WTC11 (cell line): ENCODE data around the gene EHD4. TPM values are rescaled to one million over a fixed set of nuclear protein-coding genes. Genes with fewer than 3 reads are reported as not detected.

ENCODE experiments used
- ATAC-seq: fragments of 200-7000 bp; cut with Tn5 transposase; 2 replicates; pipeline ENCODE4 v1.10.0; 2021; ENCODE audit warnings: mild to moderate bottlenecking, moderate library complexity
- CTCF ChIA-PET: fragments of 300-600 bp; sonication (Branson Sonifier 250); formaldehyde crosslinking; loops from one replicate; lab custom pipeline; 2021; ENCODE audit warnings: antibody characterized with exemption; lab: Charles Lee
- POLR2A ChIA-PET: fragments of 350-600 bp; sonication (Branson Sonifier 250); formaldehyde crosslinking; loops from one replicate; lab custom pipeline; 2021; ENCODE audit warnings: antibody characterized with exemption; lab: Charles Lee
- DNase-seq: peaks from one replicate; pipeline ENCODE4 v3.0.0; 2021; ENCODE audit warnings: low spot score
- H3K27ac Mint-ChIP-seq: 2 replicates; pipeline ENCODE4 v1.8.0; 2021; ENCODE audit warnings: mixed read lengths
- H3K27me3 Mint-ChIP-seq: 2 replicates; pipeline ENCODE4 v1.8.0; 2021; ENCODE audit warnings: low read depth, mild to moderate bottlenecking, moderate library complexity, mixed read lengths
- H3K36me3 Mint-ChIP-seq: 2 replicates; pipeline ENCODE4 v1.8.0; 2021; ENCODE audit warnings: mixed read lengths
- H3K4me1 Mint-ChIP-seq: 2 replicates; pipeline ENCODE4 v1.8.0; 2022; ENCODE audit warnings: mixed read lengths
- H3K4me3 Mint-ChIP-seq: 2 replicates; pipeline ENCODE4 v1.8.0; 2021; ENCODE audit warnings: mild to moderate bottlenecking, moderate library complexity, mixed read lengths
- H3K9me3 Mint-ChIP-seq: 2 replicates; pipeline ENCODE4 v1.8.0; 2021; ENCODE audit warnings: mixed read lengths
- CBFB ChIP-seq: sonication (generic); formaldehyde crosslinking; IDR thresholded peaks from 2 replicates; pipeline ENCODE4 v1.8.1; 2022; ENCODE audit warnings: mild to moderate bottlenecking, low read depth, missing genetic modification reagents
- ELF4 ChIP-seq: sonication (generic); formaldehyde crosslinking; IDR thresholded peaks from 2 replicates; pipeline ENCODE4 v1.8.1; 2022; ENCODE audit warnings: low read depth, mild to moderate bottlenecking, moderate library complexity, missing genetic modification reagents
- EMX1 ChIP-seq: fragments of 250-450 bp; sonication (Bioruptor Pico); IDR thresholded peaks from 2 replicates; pipeline ENCODE4 v1.8.0; 2021; ENCODE audit warnings: mild to moderate bottlenecking
- ETV6 ChIP-seq: sonication (generic); formaldehyde crosslinking; IDR thresholded peaks from 2 replicates; pipeline ENCODE4 v1.8.1; 2022; ENCODE audit warnings: mild to moderate bottlenecking, missing genetic modification reagents
- FOXP1 ChIP-seq: sonication (generic); formaldehyde crosslinking; IDR thresholded peaks from 2 replicates; pipeline ENCODE4 v1.8.0; 2022; ENCODE audit warnings: missing genetic modification reagents, mild to moderate bottlenecking, moderate library complexity, borderline replicate concordance
- NR3C1 ChIP-seq: sonication (generic); formaldehyde crosslinking; conservative IDR thresholded peaks from 2 replicates; pipeline ENCODE4 v1.8.1; 2023; ENCODE audit warnings: low read depth, mild to moderate bottlenecking, missing genetic modification reagents
- TCF7 ChIP-seq: sonication (generic); formaldehyde crosslinking; IDR thresholded peaks from 2 replicates; pipeline ENCODE4 v1.8.0; 2022; ENCODE audit warnings: mild to moderate bottlenecking, low read depth, missing genetic modification reagents, moderate library complexity
- TEAD1 ChIP-seq: sonication (generic); formaldehyde crosslinking; IDR thresholded peaks from 2 replicates; pipeline ENCODE4 v1.8.0; 2022; ENCODE audit warnings: mild to moderate bottlenecking, missing genetic modification reagents
- TP53 ChIP-seq: sonication (generic); formaldehyde crosslinking; IDR thresholded peaks from 2 replicates; pipeline ENCODE4 v1.8.1; 2023; ENCODE audit warnings: mild to moderate bottlenecking, missing genetic modification reagents
- ZNF138 ChIP-seq: sonication (generic); formaldehyde crosslinking; conservative IDR thresholded peaks from 2 replicates; pipeline ENCODE4 v1.8.1; 2022; ENCODE audit warnings: mild to moderate bottlenecking, moderate library complexity, missing genetic modification reagents
- ZNF281 ChIP-seq: sonication (generic); formaldehyde crosslinking; IDR thresholded peaks from 2 replicates; pipeline ENCODE4 v1.8.0; 2023; ENCODE audit warnings: mild to moderate bottlenecking, missing genetic modification reagents
- total RNA-seq: library from RNA; stranded (reverse); gene quantifications from 3 replicates; pipeline ENCODE4 v1.2.3, GENCODE V29; 2021
- TF ChIP-seq, protein P1 (sequence below): fragments of 250-450 bp; sonication (Bioruptor Pico); IDR thresholded peaks from 2 replicates; pipeline ENCODE4 v1.8.0; 2021; ENCODE audit warnings: mild to moderate bottlenecking
- TF ChIP-seq, protein P2 (sequence below): fragments of 250-450 bp; sonication (Bioruptor Pico); IDR thresholded peaks from 2 replicates; pipeline ENCODE4 v1.9.0; 2021; ENCODE audit warnings: mild to moderate bottlenecking, borderline replicate concordance
- TF ChIP-seq, protein P3 (sequence below): sonication (generic); formaldehyde crosslinking; IDR thresholded peaks from 2 replicates; pipeline ENCODE4 v1.8.1; 2023; ENCODE audit warnings: mild to moderate bottlenecking, missing genetic modification reagents, moderate library complexity
- TF ChIP-seq, protein P4 (sequence below): sonication (generic); formaldehyde crosslinking; IDR thresholded peaks from 2 replicates; pipeline ENCODE4 v1.8.1; 2023; ENCODE audit warnings: mild to moderate bottlenecking, moderate library complexity, missing genetic modification reagents

The EHD4 gene
- total RNA-seq, 1 experiment from 2014 or later, result 23.9 TPM

DNA sequence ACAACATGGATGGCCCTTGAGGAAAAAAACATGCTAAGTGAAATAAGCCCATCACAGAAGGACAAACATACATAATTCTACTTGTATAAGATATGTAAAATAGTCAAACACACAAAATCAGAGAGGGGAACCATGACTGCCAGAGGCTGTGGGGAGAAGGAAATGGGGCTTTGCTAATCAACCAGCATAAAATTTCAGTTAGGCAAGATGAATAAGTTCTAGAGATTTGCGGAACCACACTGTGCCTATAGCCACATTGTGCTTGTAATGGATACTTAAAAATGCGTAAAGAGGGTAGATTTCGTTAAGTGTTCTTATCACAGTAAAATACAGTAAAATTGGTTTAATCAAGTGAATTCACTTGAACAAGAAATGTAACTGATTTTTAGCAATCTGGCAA, 44.8 kb downstream of the EHD4 start:
- Mint-ChIP-seq H3K4me1 (peaks cover 34% of the 10 kb centered on the region), H3K4me3 (no peak overlapping the region), H3K27me3 (no peaks in the 10 kb centered on the region), H3K9me3 (no peaks in the 10 kb centered on the region), H3K27ac (no peak overlapping the region), H3K36me3 (peaks cover 7% of the 10 kb centered on the region; the same call in 1 of the 2 replicates)
- TF ChIP-seq, protein P1, sequence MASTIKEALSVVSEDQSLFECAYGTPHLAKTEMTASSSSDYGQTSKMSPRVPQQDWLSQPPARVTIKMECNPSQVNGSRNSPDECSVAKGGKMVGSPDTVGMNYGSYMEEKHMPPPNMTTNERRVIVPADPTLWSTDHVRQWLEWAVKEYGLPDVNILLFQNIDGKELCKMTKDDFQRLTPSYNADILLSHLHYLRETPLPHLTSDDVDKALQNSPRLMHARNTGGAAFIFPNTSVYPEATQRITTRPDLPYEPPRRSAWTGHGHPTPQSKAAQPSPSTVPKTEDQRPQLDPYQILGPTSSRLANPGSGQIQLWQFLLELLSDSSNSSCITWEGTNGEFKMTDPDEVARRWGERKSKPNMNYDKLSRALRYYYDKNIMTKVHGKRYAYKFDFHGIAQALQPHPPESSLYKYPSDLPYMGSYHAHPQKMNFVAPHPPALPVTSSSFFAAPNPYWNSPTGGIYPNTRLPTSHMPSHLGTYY, result no peak
- TF ChIP-seq ZNF281 (CRISPR knock-in tag), result no peak
- TF ChIP-seq TEAD1, result no peak
- TF ChIP-seq EMX1, result no peak
- TF ChIP-seq, protein P2, sequence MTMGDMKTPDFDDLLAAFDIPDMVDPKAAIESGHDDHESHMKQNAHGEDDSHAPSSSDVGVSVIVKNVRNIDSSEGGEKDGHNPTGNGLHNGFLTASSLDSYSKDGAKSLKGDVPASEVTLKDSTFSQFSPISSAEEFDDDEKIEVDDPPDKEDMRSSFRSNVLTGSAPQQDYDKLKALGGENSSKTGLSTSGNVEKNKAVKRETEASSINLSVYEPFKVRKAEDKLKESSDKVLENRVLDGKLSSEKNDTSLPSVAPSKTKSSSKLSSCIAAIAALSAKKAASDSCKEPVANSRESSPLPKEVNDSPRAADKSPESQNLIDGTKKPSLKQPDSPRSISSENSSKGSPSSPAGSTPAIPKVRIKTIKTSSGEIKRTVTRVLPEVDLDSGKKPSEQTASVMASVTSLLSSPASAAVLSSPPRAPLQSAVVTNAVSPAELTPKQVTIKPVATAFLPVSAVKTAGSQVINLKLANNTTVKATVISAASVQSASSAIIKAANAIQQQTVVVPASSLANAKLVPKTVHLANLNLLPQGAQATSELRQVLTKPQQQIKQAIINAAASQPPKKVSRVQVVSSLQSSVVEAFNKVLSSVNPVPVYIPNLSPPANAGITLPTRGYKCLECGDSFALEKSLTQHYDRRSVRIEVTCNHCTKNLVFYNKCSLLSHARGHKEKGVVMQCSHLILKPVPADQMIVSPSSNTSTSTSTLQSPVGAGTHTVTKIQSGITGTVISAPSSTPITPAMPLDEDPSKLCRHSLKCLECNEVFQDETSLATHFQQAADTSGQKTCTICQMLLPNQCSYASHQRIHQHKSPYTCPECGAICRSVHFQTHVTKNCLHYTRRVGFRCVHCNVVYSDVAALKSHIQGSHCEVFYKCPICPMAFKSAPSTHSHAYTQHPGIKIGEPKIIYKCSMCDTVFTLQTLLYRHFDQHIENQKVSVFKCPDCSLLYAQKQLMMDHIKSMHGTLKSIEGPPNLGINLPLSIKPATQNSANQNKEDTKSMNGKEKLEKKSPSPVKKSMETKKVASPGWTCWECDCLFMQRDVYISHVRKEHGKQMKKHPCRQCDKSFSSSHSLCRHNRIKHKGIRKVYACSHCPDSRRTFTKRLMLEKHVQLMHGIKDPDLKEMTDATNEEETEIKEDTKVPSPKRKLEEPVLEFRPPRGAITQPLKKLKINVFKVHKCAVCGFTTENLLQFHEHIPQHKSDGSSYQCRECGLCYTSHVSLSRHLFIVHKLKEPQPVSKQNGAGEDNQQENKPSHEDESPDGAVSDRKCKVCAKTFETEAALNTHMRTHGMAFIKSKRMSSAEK (CRISPR knock-in tag), result no peak
- TF ChIP-seq, protein P3, sequence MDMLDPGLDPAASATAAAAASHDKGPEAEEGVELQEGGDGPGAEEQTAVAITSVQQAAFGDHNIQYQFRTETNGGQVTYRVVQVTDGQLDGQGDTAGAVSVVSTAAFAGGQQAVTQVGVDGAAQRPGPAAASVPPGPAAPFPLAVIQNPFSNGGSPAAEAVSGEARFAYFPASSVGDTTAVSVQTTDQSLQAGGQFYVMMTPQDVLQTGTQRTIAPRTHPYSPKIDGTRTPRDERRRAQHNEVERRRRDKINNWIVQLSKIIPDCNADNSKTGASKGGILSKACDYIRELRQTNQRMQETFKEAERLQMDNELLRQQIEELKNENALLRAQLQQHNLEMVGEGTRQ, result no peak
- no peak for TF ChIP-seq FOXP1
- TF ChIP-seq, protein P4, sequence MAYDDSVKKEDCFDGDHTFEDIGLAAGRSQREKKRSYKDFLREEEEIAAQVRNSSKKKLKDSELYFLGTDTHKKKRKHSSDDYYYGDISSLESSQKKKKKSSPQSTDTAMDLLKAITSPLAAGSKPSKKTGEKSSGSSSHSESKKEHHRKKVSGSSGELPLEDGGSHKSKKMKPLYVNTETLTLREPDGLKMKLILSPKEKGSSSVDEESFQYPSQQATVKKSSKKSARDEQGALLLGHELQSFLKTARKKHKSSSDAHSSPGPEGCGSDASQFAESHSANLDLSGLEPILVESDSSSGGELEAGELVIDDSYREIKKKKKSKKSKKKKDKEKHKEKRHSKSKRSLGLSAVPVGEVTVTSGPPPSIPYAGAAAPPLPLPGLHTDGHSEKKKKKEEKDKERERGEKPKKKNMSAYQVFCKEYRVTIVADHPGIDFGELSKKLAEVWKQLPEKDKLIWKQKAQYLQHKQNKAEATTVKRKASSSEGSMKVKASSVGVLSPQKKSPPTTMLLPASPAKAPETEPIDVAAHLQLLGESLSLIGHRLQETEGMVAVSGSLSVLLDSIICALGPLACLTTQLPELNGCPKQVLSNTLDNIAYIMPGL (CRISPR knock-in tag), result no peak
- no peak for TF ChIP-seq TP53 (CRISPR knock-in tag)
- TF ChIP-seq CBFB, result no peak
- TF ChIP-seq ETV6 (CRISPR knock-in tag), result no peak
- TF ChIP-seq ZNF138 (CRISPR knock-in tag), result no peak
- no peak for TF ChIP-seq ELF4
- TF ChIP-seq NR3C1 (CRISPR knock-in tag), result no peak
- no peak for TF ChIP-seq TCF7 (CRISPR knock-in tag)
- DNase-seq (no peak), ATAC-seq (no peak)
- ChIA-PET CTCF (interaction anchor here (1.0 kb wide), 1 partner anchor 23 kb away, joined by 4 read pairs; no protein-coding TSS in a partner anchor), POLR2A (no interaction called here)
